NCI-H2081 (cell line): Measurements from ENCODE around the gene URB1.
"Not testable (repeated sequence)": the region's sequence is repeated elsewhere in the genome, so short reads cannot be mapped to it uniquely, and the experiment has no call there.

Experiments used
- DNase-seq, 2 experiments: peaks; one replicate each; lab custom pipeline; 2025; lab: John Stamatoyannopoulos, UW

URB1 gene

GRCh38 chr21:32319012-32319411 lies 73.8 kb downstream of the URB1 start:
- DNase-seq: no peak

DNA sequence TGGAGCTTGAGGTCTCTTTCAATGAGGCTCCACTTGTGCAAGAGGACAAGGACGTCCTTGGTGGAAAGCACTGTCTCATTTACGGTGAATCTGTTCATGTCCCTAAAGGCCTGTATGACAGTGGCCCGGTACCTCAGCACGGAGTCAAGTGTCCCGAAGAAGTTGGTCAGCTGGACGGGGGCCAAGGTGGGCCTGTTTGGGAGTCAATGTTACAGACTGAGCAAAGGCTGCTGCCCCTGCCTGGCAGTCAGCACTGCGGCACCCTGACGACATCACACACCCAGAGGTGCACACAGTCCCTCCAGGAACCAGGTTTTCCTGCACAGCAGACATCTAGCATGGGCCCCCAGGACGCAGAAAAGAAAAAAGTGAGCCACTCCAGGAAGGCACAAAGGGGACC lies 75.1 kb downstream of the URB1 start:
- DNase-seq: no peak

GRCh38 chr21:32316361-32317215 lies 76.2 kb downstream of the URB1 start:
- DNase-seq: no peak

DNA sequence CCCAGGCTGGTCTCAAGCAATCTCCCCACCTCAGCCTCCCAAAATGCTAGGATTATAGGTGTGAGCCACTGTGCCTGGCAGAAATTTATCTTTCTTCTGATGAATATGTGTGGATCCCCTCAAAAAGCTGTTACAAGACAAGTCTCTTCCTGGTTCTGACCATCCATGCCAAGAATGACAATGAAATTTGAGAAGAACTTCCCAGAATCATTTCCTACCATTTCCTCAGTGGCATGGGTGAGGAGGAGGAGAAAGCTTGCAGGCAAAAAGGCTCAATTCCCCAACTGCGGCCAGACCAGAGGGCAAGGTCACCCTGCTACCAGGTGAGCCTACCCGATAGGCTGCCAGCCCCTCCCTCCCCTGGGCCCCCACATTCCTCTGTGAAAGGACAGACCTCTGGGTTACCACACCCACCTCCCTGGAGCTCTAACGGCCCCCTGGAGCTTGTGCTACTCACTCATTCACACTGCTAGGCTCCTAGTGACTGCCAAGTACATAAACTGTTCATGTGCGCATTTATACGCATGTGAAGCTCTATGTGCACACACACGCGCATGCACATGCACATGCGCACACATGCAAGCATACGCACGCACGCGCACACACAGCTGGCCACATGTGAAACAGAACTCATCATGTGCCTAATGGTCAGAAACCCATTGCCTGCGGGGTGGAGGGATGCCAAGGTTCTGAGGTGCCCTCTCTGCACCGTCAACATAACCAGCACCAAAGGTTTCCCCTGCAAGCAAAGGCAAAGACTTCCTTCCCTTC lies 77.1 kb downstream of the URB1 start:
- DNase-seq: no peak

DNA sequence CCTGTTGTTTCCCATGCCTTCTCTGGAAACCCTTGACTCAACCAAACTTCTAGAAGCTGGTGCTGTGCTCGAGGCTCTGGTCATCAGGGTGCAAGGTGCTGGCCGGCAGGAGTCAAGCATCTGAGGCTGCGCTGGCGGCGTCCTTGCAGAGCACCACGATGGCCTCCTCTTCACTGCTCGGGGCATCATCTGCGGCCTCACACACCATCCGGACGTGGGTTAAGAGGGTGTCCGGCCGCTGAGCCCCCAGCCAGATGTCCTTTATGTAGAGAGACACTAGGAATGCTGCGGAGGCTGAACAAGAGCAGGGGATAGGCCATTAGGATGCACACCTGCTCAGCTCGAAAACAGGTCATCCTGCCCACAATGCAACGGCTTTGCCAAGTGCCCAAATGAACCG lies 78.0 kb downstream of the URB1 start:
- no peak for DNase-seq

- no peak for DNase-seq
Measured at GRCh38 chr21:32312976-32313375, 79.8 kb downstream of the URB1 start.

DNA sequence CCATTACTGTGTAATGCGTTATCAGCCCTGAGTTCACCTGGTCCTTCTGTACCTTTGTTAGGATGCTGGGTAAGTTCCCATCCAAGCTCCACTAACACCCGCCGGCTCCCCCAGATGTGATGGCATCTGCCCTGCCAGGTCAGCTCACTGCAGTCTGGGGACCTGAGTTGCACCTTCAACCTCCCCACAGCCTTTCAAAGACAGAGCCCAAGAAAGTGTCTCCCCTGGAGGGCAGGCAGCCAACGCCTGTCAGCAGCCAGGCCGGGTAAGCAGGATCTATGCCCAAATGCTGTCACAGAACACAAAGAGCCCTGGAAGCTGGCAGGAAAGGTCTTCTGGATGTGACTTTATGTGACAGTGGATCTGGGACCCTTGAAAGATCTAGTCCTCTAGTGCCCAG lies 80.5 kb downstream of the URB1 start:
- DNase-seq: no peak

DNA sequence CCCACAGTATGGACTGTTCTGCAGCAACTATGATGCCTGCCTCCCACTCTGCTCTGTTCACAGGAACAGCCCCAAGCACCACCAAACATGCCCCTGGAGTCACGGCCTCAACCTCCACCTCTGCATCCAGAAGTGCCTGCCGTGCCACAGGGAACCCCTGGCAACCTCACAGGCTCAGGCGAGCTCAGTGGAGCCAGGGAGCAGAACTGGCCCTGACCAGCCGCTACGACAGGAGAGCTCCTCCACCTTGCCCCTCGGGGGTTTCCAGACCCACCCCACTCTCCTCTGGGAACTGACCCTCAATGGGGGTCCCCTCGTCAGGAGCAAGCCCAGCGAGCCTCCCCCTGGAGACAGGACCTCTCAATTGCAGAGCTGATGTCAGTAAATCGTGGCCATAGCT lies 81.2 kb downstream of the URB1 start:
- DNase-seq: no peak

DNA sequence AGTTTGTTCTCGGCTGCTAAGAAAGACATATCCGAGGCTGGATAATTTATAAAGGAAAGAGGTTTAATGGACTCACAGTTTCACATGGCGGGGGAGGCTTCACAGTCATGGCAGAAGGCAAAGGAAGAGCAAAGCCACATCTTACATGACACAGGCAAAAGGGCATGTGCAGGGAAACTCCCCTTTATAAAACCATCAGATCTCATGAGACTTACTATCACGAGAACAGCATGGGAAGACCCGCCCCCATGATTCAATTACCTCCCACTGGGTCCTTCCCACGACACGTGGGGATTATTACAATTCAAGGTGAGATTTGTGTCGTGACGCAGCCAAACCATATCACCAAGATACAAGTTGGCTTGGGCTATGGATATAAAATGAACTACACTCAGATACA lies 81.8 kb downstream of the URB1 start:
- not testable (repeated sequence) for DNase-seq

GRCh38 chr21:32309906-32310460 lies 82.8 kb downstream of the URB1 start:
- no peak for DNase-seq

DNA sequence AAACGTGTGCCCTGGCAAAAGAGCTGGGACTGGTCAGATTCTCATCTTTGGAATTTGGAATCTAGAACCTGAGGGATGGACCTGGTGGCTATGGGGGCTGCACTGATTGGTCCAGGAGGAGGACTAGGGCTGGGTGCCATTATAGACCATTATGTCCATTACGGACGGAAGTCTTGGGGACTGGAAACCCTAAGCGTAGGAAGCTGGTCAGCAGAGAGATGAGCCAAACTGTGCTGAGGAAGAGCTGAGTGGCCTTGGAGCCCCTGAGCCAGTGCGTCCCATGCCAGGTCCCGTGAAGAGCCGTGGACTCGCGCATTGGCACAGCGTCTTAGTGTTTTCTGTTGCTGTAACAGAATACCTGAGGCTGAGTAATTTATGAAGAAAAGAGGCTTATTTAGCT lies 84.1 kb downstream of the URB1 start:
- no peak for DNase-seq

- no peak for DNase-seq
Measured at GRCh38 chr21:32307706-32308105, 85.1 kb downstream of the URB1 start.

GRCh38 chr21:32306021-32306780 lies 86.6 kb downstream of the URB1 start:
- no peak for DNase-seq

GRCh38 chr21:32304998-32305397 lies 87.8 kb downstream of the URB1 start:
- DNase-seq: no peak

- DNase-seq: no peak
Measured at GRCh38 chr21:32303385-32303784, 89.4 kb downstream of the URB1 start.

GRCh38 chr21:32302560-32302959 lies 90.3 kb downstream of the URB1 start:
- no peak for DNase-seq

GRCh38 chr21:32301596-32301995 lies 91.2 kb downstream of the URB1 start:
- DNase-seq: no peak

- no peak for DNase-seq
Measured at GRCh38 chr21:32300117-32300681, 92.6 kb downstream of the URB1 start.

DNA sequence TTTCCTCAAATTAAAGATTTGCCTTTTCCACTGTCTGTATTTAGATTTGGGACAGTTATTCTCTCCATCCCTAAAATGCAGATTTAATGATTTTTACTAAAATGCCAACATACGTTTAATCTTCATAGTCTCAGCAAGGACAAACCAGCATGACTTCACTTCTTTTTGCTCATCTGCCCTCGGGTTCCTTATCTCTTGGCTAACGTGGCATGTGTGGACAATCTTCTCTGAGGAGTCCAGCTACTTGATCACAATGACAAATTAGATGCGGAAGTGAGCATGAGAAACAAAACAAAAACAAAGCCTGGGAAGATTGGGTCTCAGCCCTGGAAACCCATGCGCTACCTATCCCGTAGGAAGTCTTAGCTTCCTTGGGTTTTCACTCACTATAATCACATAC lies 93.1 kb downstream of the URB1 start:
- DNase-seq: no peak

DNA sequence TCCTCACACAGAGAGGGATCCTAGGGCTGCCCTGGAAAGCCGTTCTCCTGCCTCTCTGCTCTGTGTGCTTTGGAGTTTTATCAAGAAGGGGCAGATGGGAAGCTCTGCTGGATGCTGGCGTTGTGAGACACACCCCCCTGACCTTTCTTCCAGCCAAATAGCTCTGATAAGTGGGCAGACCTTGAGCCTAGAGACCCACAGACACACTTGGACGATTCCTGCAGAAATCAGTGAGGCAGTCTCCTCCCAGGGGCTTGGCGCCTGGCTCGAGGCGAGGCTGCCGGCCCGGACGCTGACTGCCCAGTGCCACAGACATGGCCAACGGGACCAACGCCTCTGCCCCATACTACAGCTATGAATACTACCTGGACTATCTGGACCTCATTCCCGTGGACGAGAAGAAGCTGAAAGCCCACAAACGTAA lies 94.1 kb downstream of the URB1 start, which contains the start of gene MRAP:
Gene MRAP, plus strand, starts transcription at position 198 of the 424 bp plus-strand sequence. Its CDS starts 117 bp downstream, at position 315.
- no peak for DNase-seq

DNA sequence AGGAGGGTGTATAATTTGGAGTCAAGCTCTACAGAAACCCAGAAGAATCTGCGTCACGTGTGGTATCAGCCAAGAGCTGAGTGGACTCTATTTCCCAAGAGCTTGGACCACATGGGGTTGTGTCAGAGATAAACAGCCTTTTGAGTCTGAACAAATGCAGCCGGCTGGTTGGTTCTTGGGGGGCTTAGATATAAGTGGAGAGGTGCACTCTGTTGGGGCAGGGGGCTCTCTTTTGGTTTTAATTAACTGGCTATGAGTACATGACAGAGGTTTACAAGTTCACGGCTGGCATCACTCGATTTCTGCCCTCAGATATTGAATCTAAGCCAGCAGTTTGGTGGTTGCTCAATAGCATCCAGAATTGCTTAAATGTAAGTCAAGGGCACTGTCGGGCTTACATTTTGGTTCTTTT lies 94.7 kb downstream of the URB1 start:
- DNase-seq: no peak

- no peak for DNase-seq
Measured at GRCh38 chr21:32297449-32297848, 95.4 kb downstream of the URB1 start.
